Hippocampal formation (tissue), 2 donors: Measurements from ENCODE around the gene KIF16B.
"Not testable (repeated sequence)": the region's sequence is repeated elsewhere in the genome, so short reads cannot be mapped to it uniquely, and the experiment has no call there.

Source experiments
- DNase-seq, 2 donors: peaks; one replicate each; lab custom pipeline; 2025; lab: John Stamatoyannopoulos, UW

Gene KIF16B

DNA sequence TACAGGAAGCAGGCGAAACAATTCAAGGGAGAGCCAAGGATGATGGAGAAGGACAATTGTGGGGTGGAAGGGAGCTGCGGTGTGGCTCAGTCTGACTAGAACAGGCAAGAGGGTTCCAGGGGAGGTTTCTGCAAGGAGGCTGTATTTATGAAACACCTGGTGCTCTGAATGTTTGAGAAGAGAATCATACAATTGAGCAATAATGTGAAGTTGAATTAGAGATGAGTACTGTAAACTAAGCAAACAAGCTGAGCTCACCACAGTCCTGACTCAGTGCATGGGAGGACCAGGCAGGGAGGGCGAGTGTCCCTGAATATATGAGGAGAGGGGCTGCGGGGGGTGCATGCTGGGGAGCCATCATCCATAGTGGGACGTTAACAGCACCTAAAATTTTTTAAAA lies 279.7 kb downstream of the KIF16B start:
- no peak for DNase-seq

DNA sequence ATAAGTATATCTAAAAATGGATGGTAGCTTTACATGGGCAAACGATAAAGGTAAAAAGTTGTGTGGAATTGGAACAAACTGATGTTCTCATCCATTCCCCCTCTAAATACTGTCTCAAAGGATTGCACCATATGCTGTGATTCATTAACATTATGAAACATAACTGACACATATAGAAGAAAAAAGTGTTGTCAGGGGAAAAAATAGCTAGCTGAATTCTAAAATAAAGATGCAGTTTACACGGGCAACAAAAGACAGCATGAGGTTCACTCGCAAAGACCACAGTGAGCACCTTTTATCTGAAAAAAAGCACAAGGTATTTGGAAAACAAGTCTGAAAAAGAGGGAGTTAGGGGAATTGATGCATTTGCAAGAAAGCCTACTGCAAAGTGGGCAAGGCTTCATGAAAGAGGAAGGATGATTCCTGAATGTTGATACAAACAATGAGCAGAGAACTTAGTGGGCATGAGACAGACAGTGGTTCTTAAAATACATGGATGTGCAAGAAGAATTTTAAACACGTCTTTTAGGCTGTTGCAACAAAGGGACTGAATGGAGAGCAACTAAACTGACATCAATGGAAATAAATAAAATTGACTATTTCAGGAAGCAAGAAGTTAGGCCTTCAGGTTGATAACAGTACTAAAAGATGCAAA lies 280.9 kb downstream of the KIF16B start:
- no peak for DNase-seq

DNA sequence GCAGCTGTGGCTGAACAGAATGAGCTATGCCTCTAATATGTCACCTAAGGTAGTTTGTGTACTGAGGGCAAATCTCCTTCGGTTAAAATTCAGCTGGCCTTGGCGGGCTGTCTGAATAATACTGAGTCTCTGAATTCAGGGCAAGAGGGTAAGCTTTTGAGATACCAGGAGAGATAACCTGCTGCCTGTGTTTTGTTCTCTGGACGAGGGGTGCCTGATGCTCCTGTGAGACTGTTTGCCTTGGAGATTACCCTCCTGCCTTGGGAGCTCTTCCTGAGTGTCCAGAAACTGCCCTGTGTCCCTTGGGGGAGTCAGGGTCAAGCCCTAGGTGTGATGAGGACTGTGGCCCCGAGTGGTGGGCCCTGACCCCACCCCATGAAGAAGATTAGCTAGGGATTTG lies 282.9 kb downstream of the KIF16B start:
- DNase-seq: no peak

DNA sequence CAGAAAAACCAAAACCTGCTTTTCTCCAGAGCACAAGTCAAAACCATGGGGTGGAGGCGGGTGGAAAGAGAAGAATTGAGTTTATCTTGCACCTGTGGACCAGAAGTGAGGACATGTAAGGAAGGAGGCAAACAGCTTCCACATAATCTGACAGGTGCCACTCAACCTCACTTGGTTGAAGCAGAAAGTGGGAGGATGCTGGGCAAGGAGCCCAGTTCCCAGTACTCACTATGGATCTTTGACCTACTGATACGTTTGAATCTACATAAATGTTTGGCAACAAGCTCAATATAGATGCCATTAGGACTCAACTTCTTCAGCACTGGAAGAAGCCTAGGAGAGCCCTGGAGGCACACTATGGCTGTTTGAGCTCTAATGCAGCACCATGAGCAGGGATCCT lies 285.5 kb downstream of the KIF16B start:
- DNase-seq: no peak

DNA sequence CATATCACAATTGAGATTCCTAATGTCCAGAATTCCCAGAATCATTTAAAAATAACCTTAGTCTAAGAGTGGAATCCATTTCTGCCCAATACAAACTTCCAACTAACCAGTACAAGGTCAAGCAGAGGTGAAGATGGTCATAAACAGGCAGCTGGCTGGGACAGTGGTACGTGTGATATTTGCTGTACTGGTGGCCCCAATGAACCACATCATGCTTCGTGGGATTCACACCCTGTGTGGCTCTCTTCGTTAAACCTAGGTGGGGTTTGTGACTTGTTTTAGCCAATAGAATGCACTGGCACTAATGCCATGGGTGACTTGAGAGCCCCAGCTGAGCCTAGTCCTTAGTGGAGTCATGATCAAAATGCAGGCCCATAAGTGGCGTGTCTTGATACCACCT lies 286.6 kb downstream of the KIF16B start:
- DNase-seq: no peak

DNA sequence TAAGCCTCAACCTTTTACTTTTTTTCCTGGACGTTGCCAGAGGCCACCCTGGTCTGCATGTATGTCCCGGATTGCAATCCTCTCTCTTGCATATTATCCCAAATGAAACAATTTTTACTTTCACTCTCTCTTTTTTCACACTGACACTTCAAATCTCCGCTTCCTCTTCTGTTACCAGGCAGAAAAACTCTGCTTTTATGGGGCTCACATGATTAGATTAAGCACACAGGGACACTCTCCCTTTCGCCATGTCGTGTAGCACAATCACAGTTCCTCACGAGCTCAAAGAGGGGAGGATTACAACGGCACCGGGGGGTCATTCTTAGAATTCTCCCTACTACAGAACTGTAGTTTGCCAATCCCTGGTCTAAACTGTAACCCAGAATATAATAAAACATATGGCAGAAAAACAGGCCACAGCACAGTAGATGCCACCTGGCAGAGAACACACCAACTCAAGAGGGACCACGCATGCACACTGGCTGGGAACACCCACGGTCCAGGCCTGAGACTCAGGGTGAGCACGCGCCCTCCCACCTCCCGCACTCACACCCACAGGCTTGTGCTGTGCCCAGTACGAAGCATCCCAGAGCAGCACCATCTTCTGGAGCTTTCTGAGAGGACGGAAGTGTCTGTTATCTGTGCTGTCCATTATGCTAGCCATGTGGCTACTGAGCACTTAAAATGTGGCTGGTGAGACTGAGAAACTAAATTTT lies 288.7 kb downstream of the KIF16B start:
- no peak for DNase-seq

DNA sequence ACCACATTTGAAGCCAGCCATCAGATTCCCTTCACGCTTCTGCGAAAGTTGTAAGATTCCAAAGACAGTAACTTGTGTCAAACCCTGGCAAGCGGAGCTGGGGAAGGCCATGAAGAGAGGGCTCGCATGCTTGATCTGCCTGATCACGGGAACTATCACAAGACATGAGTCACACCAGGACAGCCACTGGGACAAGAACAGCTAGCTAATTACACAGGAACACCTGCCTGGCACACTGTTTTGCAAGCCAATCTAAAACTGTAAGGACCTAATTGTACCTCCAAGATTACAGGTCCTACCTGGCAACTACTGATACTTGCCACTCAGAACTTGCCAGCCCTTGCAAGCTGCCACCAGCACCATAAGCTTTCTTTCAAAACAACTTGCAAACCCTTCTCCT lies 289.3 kb downstream of the KIF16B start:
- DNase-seq: no peak

DNA sequence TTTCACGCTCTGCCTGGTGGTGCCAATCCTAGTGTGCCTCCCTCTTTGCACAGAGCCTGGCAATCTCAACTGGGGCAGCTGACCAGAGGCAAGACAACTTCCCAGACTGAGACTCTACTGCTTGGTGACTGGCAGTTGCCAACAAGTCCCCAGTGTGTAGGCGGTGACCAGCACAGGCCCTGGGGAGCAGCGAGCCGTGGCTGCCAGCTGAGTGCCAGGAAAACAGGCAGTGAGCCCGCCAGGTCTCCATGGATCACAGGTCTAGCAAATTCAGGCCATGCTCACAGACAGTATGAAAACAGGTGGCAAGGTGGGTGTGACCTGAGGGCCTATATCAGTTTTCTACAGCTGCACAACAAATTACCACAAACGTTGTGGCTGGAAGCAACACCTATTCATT lies 289.9 kb downstream of the KIF16B start:
- no peak for DNase-seq

DNA sequence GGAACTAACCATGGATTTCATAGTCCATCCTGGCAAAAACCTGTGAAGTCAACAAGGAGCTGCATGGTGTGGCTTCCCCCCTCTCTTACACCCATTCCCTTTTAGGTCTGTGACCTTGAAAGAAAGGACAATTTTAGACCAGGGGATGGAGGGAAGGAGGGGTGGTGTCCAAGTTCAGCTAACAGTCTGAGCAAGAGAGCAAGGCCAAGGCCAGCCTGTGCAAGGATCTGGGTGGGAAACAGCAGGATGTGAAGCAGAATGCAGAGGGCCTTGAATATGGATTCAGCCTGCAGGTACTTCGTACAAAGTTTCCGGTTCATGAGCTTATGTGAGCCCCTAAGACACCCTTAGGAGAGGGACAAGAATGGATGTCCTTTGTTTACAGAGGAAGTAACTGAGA lies 293.0 kb downstream of the KIF16B start:
- no peak for DNase-seq

DNA sequence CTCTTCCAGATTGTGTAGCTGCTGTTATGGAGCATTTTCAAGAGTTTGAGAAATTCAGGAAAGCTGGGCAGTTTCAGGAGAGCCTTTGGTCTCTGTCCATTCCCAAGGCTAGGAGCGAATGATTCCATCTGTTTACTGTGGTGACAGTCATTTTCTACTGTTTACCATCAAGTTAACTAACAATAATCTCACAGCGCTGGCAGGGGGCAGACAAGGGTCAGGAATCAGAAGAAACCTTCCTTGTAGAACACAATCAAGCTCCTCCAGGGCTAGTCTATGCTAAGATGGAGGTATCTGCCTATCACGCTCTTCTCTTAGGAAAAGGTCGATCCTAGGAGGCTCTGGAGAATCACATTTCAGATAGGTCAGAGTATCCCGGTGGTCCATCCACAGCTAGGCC lies 293.9 kb downstream of the KIF16B start:
- no peak for DNase-seq

DNA sequence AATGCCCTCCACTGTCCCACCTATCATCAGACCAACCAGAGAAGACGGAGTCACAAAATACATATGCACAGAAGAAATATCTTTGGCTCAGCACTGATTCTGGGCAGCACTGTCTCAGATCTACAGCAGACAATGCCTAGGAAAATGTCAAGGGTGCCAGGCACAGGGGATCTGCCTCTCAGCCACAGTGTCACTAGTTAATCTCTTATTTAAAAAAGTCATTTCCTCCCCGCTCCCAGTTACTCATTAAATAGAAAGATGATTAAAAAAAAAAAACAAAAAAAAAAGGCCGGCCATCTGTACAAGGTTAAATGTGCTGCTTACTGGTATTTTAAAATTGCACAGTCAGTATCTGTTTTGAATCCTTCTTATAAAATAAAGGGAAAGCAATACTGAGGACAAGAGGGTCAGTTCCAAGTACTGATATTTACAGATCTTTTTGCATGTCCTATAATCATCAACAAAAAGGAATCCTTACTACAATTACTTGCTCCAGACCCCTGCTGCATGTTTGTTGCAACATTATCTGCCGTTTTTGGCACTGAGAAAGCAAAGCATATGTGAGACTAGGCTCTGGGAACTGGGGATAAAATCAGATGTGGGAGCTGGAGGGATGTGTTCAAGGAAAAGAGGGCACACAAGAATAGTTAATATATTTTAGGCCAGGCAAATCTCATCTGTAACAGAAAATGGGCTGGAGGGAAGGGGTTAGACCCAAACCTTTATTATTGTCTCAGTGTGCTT lies 299.3 kb downstream of the KIF16B start:
- no peak for DNase-seq

DNA sequence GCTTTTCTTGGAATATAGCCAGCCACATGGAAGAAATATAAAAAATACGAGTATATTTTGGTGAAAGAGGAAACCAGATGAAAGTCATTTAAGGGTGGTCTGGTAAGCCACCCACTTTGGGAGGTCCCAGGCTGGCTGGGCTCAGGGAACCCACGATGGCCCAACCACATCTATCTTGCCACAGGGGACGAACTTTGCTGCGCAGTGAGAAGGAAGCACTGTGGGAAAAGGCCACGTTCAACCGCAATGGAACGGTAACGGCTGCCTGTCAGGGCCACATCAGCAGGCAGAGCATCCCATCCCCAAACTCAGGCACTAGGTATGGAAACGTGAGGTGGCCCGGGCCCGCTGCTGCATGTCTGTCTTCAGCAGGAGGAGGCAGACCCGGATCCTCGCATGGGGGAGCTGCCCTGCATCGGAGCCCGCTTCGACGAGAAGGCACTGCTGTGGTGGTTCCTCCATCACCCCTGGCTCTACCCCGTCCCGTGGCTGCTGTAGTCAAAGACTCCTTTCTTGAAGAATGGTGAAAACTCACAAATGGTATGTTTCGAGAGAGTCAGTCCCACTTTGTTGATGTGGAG lies 300.4 kb downstream of the KIF16B start:
- DNase-seq: no peak

DNA sequence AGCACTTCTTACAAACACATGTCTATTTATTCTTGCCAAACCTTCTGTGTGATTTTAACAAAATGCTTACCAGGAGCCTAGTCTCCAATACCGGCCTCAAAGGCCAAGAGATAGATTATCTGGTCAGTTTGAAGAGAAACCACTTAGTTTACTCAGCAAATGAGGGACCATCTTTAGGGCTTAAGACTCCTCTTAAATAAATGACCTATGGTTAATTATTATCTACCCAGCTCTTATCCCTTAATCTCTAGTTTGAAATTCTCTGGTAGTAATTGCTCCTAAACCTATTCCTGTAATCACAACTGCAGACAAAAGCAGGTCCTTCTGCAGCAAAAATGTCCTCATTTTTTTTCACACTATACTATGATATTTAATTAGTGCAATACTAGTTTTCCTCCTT lies 301.8 kb downstream of the KIF16B start:
- DNase-seq: no peak

DNA sequence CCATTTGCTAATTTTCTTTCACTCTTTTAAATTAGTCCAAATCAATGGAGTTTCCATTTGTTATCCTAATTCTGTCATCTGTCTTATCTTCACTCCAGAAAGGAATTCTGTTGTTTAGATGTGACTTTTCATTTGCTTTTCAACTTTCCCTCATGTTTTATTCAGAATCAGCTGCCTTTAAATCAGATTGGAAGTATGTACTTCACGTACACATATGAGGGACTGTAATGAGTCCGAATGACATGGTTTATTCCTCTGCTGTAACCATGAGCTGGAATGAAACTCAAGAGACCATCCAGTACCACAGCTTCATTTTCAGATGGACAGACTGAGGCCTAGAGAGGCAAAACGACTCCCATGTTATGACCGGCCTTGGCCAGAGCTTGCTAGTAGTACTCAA lies 302.3 kb downstream of the KIF16B start:
- DNase-seq: no peak

DNA sequence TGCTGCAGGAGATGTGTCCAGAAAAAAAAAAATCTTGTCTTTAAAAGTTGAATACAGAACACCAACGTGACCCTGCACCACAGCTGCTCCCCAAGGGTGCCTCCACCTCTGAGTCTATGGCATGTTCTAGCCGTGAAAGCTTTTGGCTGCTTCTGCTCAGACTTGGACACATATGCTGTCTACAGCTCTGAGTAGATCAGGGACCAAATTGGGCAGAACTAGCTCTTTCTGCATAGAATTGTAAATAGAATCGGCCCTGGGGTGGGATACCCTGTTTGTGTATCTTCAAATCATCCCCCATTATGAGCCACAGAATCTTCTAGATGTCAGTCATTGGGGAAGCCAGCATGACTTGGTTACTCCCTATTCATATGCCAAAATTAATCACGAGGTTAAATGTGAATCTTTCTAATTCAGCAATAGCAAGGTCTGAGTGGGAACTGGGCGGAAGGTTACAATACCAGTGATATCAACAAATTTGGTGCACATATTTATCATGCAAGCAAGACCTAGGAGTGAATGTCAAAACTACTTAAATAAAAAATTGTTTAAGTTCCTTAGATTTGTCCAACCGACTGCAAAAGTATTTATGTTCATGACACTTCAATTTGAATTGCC lies 302.8 kb downstream of the KIF16B start:
- DNase-seq: no peak

DNA sequence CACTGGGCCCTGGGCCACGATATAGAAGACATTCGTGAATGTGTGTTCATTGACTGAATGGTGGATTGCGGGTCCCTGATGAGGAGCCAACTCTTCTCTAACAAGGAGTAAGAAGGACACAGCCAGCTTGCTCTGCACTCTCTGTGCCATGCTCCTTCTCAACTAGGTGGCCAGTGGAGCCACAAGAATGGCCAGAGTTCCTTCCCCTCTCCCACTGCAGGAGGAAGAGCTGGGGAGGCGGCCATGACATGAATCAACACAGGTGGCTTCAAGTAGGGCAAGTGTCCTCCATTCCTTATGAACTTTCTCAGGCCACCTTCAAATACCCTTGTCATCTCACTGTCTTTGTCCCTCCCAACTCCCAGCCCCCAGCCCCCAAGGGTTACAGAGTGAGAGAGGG lies 305.7 kb downstream of the KIF16B start:
- DNase-seq: no peak

DNA sequence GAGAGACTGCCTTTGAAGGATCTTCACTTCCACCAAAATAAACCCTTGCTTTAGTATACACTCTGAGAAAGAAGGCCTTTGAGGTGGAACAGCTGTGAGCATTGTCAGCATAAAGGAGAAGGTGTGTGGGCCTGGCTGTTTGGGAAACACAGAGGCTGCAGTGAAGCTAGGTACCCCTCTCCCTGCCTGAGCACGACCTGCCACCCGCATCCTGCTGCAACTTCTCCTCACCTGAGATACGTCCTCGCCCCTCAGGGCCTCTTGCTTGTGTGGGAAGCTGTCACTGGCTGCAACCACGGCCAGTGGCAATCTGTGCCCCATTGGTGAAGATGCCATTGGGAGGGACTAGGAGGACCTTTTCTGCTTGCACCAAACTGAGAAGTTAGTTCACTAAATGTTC lies 307.9 kb downstream of the KIF16B start:
- no peak for DNase-seq

DNA sequence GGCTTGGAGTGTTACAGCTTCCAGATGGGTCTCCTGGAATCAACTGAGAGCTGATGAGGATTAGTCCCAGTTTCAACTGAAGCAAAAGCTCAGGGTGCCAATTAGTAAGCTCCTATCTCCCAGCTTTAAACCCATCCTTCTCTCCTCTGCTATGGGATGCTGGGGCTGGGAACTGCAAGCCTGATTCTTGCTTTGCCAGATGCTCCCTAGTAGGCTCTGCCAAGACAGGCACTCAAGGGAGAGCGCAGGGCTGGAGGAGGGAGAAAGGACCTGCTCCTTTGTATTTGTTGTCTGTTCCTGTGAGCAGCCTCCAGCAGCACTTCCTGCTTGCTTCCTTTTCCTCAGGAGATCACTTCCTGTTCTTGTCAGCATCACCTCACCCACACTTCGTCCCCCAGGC lies 309.7 kb downstream of the KIF16B start:
- DNase-seq: no peak

DNA sequence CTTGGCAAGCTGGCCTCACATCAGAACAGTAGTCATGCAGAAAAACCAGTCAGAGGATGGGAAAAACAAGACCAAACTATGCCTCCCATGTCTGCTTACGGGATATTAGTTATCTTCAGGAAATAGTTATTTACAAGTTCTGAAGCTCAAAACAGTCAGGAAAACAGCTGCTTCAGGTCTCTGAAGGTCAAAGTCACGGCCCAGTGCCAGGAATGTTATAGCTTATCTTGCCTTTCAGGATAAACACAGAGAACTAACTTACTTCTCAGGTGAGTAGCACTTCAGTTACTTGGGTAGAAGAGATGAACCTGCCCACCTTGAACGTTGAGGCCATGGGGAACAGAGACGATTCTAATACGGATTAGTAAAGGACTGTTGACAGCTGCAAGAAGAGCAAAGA lies 310.7 kb downstream of the KIF16B start:
- no peak for DNase-seq

DNA sequence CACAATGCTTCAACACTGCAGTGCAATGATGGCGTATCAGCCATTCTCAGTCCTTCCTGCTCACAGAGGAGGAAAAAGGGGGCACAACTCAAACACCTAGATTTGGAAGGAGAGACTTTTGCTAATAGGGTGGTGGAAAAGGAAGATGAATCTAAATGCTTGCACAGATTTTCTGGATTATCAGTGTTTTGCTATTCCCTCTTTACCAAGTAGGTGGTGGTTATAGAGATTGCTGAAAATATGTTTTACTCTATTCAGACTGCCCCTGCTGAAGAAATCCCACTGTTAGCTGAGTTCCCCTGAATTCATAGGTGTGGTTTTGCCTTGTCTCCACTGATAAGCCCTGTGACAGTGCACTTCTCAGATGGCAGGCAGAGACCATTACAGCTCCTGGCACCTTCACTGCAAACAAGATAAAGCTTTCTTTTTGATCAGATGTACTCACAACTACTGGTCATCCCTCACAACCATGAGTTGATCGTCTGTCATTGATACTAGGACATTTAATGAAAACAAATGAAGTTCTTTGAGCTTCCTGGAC lies 311.4 kb downstream of the KIF16B start:
- no peak for DNase-seq

DNA sequence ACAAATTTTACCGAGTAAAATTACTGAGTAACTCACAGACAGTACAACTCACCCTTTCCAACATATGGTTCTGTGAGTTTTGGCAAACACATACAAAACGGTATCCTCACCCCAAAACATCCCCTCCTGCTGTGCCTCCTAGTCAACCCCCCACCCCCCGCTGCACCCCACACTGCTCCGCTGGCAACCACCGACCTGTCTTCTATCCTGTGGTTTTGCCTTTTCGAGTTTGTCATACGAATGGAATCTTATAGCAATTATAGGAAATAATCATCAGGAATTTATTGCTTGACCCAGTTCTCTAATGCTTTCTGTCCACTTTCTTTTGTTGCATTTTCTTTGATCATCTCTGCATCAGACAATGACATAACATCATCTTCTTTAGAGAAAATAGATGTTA lies 312.3 kb downstream of the KIF16B start:
- no peak for DNase-seq

DNA sequence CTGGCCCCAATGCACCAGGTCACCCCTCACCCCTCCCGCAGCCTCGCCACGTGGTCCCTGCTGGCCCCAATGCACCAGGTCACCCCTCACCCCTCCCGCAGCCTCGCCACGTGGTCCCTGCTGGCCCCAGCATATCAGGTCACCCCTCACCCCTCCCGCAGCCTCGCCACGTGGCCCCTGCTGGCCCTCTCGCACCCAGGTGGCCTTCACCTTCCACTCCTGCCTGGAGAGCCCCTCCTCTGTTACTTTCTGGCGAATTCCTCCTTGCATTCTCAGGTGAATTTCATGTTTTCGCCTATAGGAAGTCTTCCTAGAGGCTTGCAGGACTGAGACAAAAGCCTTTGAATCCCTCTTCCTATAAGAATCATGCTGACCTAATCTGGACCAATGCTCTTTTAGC lies 313.1 kb downstream of the KIF16B start:
- not testable (repeated sequence) for DNase-seq
